ENCODE data around the gene SLC2A13.

Gene SLC2A13

DNA sequence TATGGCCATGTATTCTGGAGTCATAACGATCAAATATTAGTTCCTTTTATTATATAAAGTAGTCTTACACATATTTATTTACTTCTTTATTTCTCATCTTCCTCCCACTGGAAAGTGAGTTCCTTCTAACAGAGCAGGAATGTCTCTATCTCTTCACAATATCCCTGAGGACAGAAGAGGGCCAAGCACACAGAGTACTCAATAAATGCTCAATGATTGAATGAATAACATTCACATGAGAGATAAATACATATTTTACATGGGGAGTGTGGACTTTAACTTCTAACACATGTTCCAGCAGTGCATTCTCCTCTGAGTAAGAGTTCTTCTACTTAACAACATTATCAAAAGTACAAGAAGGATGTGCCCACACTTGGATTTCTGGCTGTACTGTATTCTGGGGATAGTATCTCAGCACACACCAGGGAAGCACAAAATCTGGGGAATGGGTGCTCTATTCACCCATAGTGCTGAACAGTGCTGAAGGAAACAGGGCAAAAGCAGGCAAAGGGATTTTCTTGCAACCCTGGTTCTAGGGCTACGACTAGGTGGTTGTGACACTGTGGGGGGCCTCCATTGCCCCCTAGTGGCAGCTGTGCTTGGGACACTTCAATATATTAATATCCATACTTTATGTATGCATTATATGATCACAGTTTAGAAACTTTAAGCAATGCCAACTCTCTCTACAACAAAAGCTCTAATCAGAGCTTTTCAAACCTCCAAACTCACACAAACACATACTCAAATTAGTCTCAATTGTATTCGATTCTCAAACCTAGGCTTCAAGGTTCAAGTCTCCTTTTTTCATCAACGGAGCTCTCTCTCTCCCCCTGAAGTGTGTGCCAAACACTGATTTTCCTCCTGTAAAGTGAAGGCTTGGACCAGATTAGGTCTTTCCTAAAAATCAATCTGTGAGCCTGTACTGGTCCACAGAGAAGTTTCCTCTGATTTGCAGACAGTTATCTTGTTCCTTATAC lies 115.5 kb downstream of the SLC2A13 start:
- DNase-seq (ENCODE audit: low read depth): peak; percentile 32

- no peak for DNase-seq (ENCODE audit: low read depth)
These were observed 116.4 kb downstream of the SLC2A13 start for GRCh38 chr12:39989501-39989900.

DNA sequence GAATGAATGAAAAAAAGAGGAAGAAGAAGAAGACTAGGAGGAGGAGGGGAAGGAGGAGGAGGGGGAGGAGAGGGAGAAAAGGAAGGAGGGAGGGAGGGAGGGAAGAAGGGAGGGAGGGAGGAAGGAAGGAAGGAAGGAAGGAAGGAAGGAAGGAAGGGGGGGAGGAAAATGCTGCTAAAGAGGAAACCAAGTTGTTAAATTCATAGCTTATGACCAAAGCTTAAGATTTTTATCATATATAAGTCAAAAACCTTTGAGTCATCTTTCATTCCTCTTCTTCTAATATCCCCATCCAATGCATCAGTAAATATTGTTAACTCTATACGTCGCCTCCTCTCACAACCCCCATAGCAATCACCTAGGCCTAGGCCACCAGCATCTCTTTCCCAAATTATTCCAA lies 117.3 kb downstream of the SLC2A13 start:
- no peak for DNase-seq (ENCODE audit: low read depth)

GRCh38 chr12:39986674-39987073 lies 119.2 kb downstream of the SLC2A13 start:
- no peak for DNase-seq (ENCODE audit: low read depth)

DNA sequence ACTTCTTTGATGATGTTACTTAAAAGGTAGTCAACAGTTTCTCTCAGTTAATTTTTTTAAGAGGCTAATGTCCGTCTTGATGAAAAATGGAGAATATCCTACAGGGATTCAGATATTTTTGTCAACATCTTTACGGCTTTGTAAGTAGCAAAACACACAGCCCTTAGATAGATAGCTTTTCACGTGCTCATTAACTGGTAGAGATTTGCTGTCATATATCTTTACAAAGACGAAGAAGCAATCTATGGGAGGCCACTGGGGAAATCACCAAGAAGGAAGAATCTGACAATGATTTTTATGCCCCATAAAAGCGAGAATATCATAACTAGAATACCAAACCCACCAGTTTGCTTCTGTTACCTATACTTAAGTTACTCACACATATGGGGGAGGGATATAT lies 121.2 kb downstream of the SLC2A13 start:
- DNase-seq (ENCODE audit: low read depth): no peak

- DNase-seq (ENCODE audit: low read depth): no peak
These were observed 130.4 kb downstream of the SLC2A13 start for GRCh38 chr12:39975374-39975918.

DNA sequence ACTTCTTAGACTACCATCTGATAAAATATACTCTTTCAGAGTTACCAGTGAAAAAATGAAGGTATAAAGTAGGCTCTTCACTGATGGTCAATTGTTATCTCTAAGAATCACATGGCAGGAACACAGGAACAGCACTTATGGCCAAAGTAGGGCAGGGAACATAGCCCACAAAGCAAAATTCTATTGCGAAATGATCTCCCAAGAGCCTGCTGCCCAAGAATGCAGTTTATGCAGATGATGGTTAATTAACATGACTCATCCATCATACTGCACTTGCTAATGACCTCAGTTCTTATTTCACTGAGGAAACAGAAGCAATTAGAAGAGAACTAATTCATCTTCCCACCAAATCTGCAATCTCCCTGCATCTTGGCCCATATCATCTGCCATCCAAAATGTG lies 133.8 kb downstream of the SLC2A13 start:
- DNase-seq (ENCODE audit: low read depth): no peak

DNA sequence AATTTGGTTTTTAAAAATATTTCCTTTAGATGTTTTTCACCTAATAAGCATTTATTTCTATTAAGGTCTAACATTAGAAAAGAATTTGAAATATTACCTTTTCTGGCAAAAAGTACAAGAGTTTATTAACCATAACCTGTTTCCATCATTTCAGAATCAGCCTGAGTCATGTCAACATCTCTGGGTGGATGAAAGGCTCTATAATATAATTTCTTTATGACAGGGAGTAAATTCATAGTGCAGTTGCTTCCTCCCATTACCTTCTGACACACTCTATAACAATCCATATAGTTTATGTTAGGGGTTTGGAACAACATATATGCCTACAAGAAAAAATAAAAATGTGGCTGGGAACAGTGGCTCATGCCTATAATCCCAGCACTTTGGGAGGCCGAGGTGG lies 134.5 kb downstream of the SLC2A13 start:
- no peak for DNase-seq (ENCODE audit: low read depth)

DNA sequence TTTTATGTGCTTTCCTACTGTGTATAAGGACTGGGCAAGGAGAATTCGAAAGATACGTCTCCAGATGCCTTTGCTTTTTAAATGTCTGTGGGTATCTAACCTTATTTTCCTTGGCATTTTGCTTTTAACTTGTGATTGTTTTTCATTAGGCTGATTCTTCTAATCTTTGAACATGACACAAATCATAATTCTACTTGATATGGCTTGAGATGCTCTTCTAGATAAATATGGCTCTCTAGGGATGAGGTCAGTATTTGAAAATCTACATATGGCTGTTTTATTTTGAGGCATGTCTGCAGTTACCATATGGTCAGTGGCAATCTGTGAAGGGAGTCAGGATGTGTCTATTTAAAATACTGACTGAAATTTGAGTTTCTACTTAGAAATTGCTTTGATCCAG lies 139.2 kb downstream of the SLC2A13 start:
- no peak for DNase-seq (ENCODE audit: low read depth)

DNA sequence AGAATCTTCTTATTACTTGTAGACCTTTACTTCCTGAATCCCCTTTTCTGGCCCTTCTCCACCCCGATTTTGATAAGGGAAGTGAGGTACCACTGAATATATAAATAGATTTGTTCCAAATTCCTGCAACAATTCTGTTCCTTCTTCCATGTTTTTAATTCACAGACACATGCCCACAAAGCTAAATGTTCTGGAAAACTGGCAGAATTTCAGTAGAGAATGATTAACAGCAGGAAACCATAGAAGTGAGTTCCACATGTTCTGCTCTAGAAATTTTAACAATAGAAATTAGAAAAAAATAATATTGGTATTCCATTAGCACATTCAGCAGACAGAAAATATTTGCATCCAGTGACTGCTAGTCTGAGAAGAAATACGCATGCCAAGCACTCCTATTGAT lies 139.6 kb downstream of the SLC2A13 start:
- DNase-seq (ENCODE audit: low read depth): no peak

- DNase-seq (ENCODE audit: low read depth): no peak
These were observed 146.4 kb downstream of the SLC2A13 start for GRCh38 chr12:39959467-39959866.

- no peak for DNase-seq (ENCODE audit: low read depth)
These were observed 146.8 kb downstream of the SLC2A13 start for GRCh38 chr12:39959031-39959430.

- DNase-seq (ENCODE audit: low read depth): no peak
These were observed 147.5 kb downstream of the SLC2A13 start for GRCh38 chr12:39958377-39958776.

DNA sequence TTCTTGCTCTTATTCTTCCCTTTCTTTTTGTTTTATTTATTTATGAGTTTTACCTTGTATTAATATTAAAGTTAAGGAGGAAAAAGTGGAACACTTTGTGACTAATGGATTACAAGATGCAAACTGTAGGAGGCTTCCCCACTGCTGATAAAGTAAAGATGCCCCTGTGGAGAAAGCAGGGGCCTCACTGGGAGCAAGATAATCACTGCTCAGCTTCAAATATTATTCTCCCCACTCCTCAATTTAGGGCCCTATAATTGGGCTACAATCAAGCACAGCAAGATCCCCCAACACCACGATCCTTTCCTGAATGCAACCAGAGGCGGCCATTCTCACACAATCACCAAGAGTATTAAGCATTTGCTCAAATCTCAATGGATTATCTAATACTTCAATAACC lies 149.2 kb downstream of the SLC2A13 start:
- no peak for DNase-seq (ENCODE audit: low read depth)

- no peak for DNase-seq (ENCODE audit: low read depth)
These were observed 159.3 kb downstream of the SLC2A13 start for GRCh38 chr12:39946361-39947280.

DNA sequence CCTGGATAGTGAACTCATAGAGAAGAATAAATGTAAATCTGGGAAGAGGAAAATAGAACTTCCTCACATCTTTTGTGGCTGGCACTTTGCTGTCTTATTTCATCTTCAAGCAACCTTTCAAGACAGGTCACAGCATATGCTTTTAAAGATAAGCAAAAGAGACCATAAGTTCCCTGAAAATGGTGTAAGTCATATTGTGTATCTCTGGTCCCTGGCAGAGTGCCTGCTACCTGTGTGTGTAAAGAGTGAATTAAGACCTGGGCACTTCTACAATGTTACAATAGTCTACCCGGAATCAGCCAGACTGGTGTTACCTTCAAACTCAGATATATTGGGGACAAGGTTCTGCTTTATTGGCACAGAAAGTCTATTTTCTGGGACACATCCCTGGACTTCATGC lies 168.8 kb downstream of the SLC2A13 start:
- DNase-seq (ENCODE audit: low read depth): no peak

DNA sequence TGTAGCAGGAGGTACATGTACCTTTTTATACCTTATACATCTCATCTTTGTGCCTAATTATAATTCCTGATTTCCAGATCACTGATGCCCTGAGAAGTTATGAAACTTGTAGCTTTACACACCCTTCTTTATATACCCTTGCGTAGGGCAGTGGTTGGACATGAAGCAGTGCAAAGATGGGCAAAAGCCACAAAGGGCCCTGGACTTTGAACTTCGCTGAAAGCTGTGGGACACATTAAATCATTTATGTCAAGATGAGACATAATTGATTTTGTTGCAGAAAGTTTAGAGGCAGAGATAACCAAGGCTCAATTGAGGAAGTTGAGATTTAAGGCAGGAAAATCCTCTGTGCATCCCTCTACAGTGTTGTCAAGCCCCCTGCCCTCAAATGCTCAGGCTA lies 170.0 kb downstream of the SLC2A13 start:
- no peak for DNase-seq (ENCODE audit: low read depth)

- no peak for DNase-seq (ENCODE audit: low read depth)
These were observed 170.6 kb downstream of the SLC2A13 start for GRCh38 chr12:39935275-39935674.

DNA sequence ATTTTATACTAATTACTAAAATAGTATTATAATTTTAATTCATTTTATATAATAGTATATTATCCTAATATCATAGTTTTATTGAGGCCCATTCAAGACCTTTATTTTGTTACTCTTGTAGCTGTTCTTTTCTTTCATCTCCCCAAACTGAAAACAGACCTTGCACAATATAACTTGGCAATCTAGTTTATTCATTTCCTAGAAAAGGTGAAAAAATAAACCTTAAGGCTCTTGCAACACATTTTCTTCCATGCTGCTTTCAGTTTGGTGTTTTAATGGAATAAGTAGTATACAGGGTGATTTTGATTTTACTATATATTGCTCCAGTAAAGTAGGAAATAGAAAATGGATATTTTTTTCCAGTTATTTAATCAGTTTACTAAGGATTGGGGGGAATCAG lies 174.0 kb downstream of the SLC2A13 start:
- no peak for DNase-seq (ENCODE audit: low read depth)

GRCh38 chr12:39931231-39931630 lies 174.7 kb downstream of the SLC2A13 start:
- no peak for DNase-seq (ENCODE audit: low read depth)

GRCh38 chr12:39930101-39930500 lies 175.8 kb downstream of the SLC2A13 start:
- DNase-seq (ENCODE audit: low read depth): no peak

DNA sequence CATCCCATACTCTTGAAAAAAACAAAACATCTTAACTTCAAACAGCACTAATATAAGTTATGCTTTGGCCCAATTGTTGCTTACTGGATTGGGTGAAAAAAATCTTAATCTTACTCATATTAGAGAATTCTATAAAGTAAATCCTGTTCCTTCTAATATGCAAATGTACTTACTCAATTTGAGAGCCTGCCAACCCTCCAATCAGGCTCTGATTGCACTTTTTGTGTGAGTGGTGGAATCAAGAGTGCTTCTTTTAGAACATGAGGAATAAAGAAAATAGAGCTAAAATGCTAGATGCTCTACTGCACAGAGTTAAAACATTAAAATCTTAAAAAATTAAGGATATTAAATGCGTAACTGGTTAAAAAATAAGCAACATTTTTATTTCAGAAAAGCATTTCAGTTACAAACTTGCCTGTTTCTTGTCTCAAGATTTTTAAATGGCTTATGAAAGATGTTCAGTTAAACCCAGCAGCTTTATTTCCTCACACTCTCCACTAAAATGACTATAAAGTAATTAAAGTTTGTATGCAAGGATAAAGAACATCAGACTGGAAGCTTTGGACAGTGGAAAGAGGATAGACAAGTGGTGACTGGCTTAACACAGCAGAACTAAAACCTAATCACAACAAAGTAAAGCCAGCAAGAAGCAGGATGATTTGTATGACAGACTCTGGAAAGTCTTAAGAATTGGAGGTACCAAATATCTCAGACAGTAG lies 177.5 kb downstream of the SLC2A13 start:
- DNase-seq (ENCODE audit: low read depth): no peak
